Urothelium cell line (cell line): ENCODE measurements around the gene TCP11.

Source experiments
- DNase-seq: peaks from one replicate; pipeline ENCODE4 v3.0.0; 2011; ENCODE audit warnings: low spot score, mixed read lengths
- FAIRE-seq: peaks from 2 replicates; lab custom pipeline; 2011; peaks lifted over from hg19 to GRCh38; lab: Jason Lieb, UNC

Gene TCP11

GRCh38 chr6:35096129-35096862 is 44.8 kb downstream of the TCP11 start:
- peak; percentile 52 for DNase-seq
- FAIRE-seq: no peak

- no peak for FAIRE-seq
- no peak for DNase-seq
These were observed 47.0 kb downstream of the TCP11 start for GRCh38 chr6:35094183-35094582.

GRCh38 chr6:35093783-35094182 is 47.4 kb downstream of the TCP11 start:
- FAIRE-seq: no peak
- DNase-seq: no peak

- DNase-seq: no peak
- no peak for FAIRE-seq
These were observed 48.1 kb downstream of the TCP11 start for GRCh38 chr6:35093118-35093445.

GRCh38 chr6:35092362-35093117 is 48.6 kb downstream of the TCP11 start:
- FAIRE-seq: no peak

GRCh38 chr6:35091346-35092083 is 49.6 kb downstream of the TCP11 start:
- peak; percentile 3 for DNase-seq
- FAIRE-seq: no peak

More at GRCh38 chr6:35092362-35093117, 48.6 kb downstream of the TCP11 start:
- peak; percentile 70 for DNase-seq

GRCh38 chr6:35090734-35091133 is 50.4 kb downstream of the TCP11 start:
- DNase-seq (no peak), FAIRE-seq (no peak)

GRCh38 chr6:35089935-35090505 is 51.1 kb downstream of the TCP11 start:
- FAIRE-seq (no peak), DNase-seq (peak; percentile 54)

- FAIRE-seq: no peak
- no peak for DNase-seq
These were observed 51.8 kb downstream of the TCP11 start for GRCh38 chr6:35089216-35089934.

GRCh38 chr6:35088281-35089215 is 52.6 kb downstream of the TCP11 start:
- no peak for FAIRE-seq
- no peak for DNase-seq

- DNase-seq (no peak), FAIRE-seq (no peak)
These were observed 53.5 kb downstream of the TCP11 start for GRCh38 chr6:35087361-35088280.

- FAIRE-seq (no peak), DNase-seq (no peak)
These were observed 54.3 kb downstream of the TCP11 start for GRCh38 chr6:35086636-35087360.

GRCh38 chr6:35086282-35086632 is 54.9 kb downstream of the TCP11 start:
- FAIRE-seq (no peak), DNase-seq (no peak)

GRCh38 chr6:35085359-35086281 is 55.5 kb downstream of the TCP11 start:
- DNase-seq: no peak
- no peak for FAIRE-seq

GRCh38 chr6:35084511-35085203 is 56.5 kb downstream of the TCP11 start:
- FAIRE-seq: no peak
- DNase-seq: no peak

- DNase-seq (no peak), FAIRE-seq (no peak)
These were observed 57.1 kb downstream of the TCP11 start for GRCh38 chr6:35084041-35084491.
